GM13976 (cell line): ENCODE results near the gene KPNB1.

Experiments used
- DNase-seq: peaks from one replicate; pipeline ENCODE4 v3.0.0; 2012; ENCODE audit warnings: low spot score
- in situ Hi-C: fragments of 300-500 bp; cut with MboI; formaldehyde crosslinking; loops from one replicate; pipeline ENCODE4 v1.12.0; 2022; ENCODE audit warnings: low sequenced_read_pairs, mixed read lengths, inconsistent platforms; ENCODE audit not compliant: unreplicated experiment
- TF ChIP-seq, protein P1 (sequence below): IDR thresholded peaks from 2 replicates; pipeline ENCODE4 v1.5.1; 2012; ENCODE audit warnings: borderline replicate concordance, mild to moderate bottlenecking; ENCODE audit not compliant: insufficient read depth; ENCODE audit errors: extremely low read depth, missing control alignments, control extremely low read depth

The KPNB1 gene

DNA sequence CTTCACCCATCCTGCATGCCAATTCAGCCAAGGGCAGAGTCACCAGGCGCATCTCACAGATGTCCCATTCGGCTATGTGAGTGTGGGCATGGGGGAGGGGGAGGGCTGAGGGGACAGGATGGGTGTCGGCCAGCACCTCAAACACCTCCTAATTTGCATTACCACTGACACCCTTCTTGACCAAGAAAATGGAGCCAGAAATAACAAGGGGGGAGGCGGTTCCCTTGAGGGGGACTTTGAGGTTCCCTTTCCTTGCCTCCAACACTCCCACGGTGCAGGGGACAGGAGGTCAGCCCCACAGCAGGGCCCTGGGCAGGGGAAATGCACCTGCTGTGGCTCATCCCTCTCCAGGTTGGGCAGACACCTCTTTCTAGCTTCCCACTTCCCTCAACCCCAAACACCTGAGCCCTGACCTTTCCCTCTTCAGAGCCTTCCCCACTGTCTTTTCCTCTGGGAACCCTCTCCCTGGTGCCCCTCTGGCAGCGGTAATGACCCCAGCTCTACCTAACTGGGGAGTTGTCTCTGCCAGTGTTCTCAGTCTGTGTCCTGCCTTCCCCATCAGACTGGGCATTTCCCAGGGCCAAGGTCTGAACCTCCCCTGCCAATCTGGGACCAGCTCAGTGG is 65.2 kb downstream of the KPNB1 start:
- in situ Hi-C loops = no loop called here
- peak; percentile 70 for DNase-seq
- TF ChIP-seq, protein P1, sequence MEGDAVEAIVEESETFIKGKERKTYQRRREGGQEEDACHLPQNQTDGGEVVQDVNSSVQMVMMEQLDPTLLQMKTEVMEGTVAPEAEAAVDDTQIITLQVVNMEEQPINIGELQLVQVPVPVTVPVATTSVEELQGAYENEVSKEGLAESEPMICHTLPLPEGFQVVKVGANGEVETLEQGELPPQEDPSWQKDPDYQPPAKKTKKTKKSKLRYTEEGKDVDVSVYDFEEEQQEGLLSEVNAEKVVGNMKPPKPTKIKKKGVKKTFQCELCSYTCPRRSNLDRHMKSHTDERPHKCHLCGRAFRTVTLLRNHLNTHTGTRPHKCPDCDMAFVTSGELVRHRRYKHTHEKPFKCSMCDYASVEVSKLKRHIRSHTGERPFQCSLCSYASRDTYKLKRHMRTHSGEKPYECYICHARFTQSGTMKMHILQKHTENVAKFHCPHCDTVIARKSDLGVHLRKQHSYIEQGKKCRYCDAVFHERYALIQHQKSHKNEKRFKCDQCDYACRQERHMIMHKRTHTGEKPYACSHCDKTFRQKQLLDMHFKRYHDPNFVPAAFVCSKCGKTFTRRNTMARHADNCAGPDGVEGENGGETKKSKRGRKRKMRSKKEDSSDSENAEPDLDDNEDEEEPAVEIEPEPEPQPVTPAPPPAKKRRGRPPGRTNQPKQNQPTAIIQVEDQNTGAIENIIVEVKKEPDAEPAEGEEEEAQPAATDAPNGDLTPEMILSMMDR = no peak

DNA sequence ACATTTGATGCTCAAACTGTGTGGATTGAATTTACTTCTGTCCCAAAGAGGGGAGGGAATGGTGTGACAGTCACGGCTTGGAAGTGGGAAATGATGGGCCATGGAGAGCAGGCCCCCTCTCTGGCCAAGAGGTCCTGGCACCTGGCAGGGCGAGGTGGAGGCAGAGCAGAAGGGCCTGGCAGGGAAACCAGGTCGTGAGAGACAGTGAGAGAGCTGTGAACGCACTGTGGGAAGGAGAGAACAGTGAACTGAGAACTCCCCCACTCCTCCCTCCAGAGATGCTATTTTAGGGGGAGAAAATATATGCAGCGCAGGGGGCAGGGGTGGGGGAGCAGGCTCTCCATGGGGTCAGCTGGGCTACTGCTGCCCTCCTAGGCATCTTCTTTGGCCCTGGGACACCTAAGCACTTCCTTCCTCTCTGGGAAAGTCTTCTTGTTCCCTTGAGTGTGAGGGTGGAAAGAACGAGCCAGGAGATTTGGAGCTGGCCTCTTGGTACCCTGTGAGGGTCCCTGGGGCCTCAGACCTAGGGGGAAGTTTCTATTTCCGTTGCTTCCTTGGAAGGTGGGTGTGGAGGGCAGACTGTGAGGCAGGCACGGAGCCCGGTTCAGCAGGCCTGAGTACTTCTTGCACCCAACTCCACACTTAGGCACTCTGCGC is 66.1 kb downstream of the KPNB1 start:
- TF ChIP-seq, protein P1 = no peak
- in situ Hi-C loops = no loop called here
- no peak for DNase-seq

DNA sequence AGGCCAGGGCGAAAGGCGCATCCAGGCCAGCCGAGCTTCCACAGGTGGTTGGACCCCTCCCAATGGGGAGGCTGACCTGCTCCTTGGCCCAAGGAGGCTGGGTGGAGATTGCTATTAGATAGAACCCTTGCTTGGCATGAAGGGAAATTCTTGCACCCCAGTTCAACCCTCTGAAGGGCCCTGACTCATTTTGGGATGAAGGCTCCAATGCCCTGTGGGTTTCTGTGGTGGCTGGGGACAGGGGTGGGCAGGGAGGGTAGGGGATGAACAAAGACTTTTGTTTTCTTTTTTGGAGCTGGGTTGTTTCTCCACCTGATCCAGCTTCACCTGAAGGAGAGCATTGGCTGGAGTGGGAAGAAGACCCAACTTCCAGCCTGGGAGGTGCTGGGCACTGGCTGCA is 66.7 kb downstream of the KPNB1 start:
- TF ChIP-seq, protein P1 = no peak
- no peak for DNase-seq
- in situ Hi-C loops = no loop called here

DNA sequence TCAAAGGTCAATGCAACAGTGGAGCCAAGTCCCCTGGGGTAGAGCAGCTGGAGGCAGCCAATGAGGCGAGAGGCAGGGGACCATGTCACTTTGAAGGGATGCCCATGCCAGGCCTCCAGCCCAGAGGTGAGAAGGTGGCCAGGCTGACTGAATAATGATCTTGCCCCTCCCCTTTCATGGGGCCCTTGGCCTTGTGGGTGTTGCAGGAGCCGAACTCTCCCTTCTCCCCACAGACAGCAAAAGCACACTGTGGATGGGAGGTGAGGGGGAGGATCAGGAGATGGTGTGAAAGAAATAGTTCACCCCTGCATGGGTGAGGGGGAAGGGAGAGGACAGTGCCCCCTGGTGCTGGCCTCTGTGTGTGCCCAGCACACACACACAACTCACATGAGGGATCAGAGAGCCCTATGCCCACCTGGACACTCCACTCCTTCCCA is 67.6 kb downstream of the KPNB1 start:
- no peak for DNase-seq
- TF ChIP-seq, protein P1 = peak; percentile 51
- in situ Hi-C loops = no loop called here

DNA sequence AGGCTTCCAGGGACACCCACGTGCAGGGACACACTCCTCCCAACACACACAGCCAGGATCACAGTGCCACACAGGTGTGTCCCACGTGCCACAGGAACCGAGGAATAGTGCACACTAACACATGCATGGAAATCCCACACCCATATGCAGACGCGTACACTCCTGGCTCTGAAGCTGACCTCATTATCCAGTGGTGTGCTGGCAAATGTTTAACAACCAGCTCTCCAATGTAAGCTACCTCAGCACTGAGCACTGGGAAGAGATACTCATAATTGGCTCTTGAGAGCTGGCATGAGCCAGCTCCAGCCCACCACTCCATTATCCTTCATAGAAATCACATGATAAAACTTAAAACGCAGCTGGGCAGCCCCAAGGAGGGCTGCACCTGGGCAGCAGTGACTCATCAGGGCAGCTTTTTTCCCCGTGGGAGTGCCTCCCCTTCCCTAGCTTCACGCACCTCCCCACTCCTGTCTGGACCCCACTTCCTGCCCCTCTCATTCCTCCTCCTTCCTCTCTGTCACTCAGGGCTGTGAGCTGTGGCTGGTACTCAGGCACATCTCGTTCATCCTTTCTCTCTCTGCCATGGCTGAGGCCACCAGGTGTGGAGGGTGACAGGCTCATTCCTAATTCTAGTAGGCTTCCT is 68.4 kb downstream of the KPNB1 start:
- DNase-seq = no peak
- in situ Hi-C loops = no loop called here
- TF ChIP-seq, protein P1 = no peak

DNA sequence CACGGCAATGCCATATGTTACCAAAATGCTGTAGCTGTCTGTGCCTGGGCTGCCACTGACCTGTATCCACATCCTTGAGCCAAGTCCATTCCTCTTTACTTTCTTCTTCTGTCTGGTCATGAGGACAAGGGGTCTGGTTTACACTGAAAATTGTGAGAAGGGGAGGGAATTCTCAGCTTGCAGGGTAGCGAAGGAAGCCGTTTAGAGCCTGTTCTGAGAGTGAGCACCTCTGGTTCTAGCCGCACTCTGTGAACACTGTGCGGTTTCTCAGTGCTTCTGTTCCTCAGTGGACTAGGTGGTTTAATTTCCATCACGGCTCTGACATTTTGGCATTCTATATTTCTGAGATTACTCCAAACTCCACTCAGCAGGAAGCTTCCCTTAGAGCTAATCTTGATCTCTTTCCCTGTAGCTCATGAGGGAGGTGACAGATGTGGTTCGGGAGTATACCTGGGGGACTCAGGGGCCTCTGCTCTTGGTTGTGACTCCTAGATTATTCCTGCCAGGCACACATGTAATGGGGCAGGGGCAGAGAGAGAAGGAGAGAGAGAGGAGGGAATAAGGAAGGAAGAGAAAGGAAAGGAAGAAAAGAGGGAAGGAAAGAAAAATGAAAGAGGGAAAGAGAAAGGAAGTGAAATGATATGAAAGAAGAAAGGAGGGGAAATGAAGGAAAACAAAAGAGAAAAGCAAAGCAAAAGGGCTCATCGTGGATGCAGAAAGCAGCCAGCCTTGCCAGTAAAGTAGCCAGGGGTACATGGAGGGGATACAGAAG is 69.1 kb downstream of the KPNB1 start:
- in situ Hi-C loops = no loop called here
- TF ChIP-seq, protein P1 = no peak
- no peak for DNase-seq
